IMR-90 (cell line): ENCODE measurements around the gene GRID1. TPM values are rescaled to one million over a fixed set of nuclear protein-coding genes. Genes with fewer than 3 reads are reported as not detected.

Experiments
- ATAC-seq: fragments of 200-7000 bp; cut with Tn5 transposase; 2 replicates; pipeline ENCODE4 v1.9.1; 2020; ENCODE audit warnings: low read depth, mild to moderate bottlenecking, moderate library complexity
- BruUV-seq: library from RNA; stranded (reverse); fragments of 400-500 nt; replicated peaks from 2 replicates; lab custom pipeline; 2021; lab: Mats Ljungman, UMichigan
- CTCF ChIA-PET: fragments of 300-600 bp; formaldehyde crosslinking; extraction: SDS; loops from one replicate; lab custom pipeline; 2021; ENCODE audit warnings: antibody characterized with exemption; lab: Yijun Ruan, JAX
- POLR2A ChIA-PET: fragments of 300-600 bp; sonication (Branson Sonifier 250); formaldehyde crosslinking; loops from one replicate; lab custom pipeline; 2022; ENCODE audit warnings: antibody characterized with exemption; ENCODE audit not compliant: unreplicated experiment; lab: Charles Lee
- DNase-seq: peaks from one replicate; pipeline ENCODE4 v3.0.0; 2013
- H2AFZ ChIP-seq: replicated peaks from 2 replicates; pipeline ENCODE3; 2013; ENCODE audit warnings: low read length, mild to moderate bottlenecking; ENCODE audit not compliant: poor library complexity
- H2AK5ac ChIP-seq: 2 replicates; pipeline ENCODE4 v1.6.1; 2013; ENCODE audit warnings: low read depth, low read length, inconsistent platforms
- H2AK9ac ChIP-seq: replicated peaks from 2 replicates; pipeline ENCODE3; 2013; ENCODE audit warnings: mild to moderate bottlenecking, low read depth, low read length, moderate library complexity; ENCODE audit not compliant: poor library complexity
- H2BK120ac ChIP-seq: 2 replicates; pipeline ENCODE4 v1.6.1; 2013; ENCODE audit warnings: low read depth, low read length, inconsistent platforms
- H2BK15ac ChIP-seq: 3 replicates; pipeline ENCODE4 v1.6.1; 2013; ENCODE audit warnings: low read depth, low read length, inconsistent platforms
- H2BK20ac ChIP-seq: 2 replicates; pipeline ENCODE4 v1.6.1; 2013; ENCODE audit warnings: low read depth, mild to moderate bottlenecking, inconsistent platforms, low read length, moderate library complexity
- H2BK5ac ChIP-seq: 2 replicates; pipeline ENCODE4 v1.6.1; 2013; ENCODE audit warnings: mild to moderate bottlenecking, low read depth, low read length, inconsistent platforms; ENCODE audit not compliant: poor library complexity, severe bottlenecking
- H3K14ac ChIP-seq: replicated peaks from 2 replicates; pipeline ENCODE4 v1.6.1; 2013; ENCODE audit warnings: low read depth, low read length, inconsistent platforms
- H3K18ac ChIP-seq: 2 replicates; pipeline ENCODE4 v1.6.1; 2013; ENCODE audit warnings: low read depth, low read length, control low read depth
- H3K23ac ChIP-seq: 2 replicates; pipeline ENCODE4 v1.6.1; 2013; ENCODE audit warnings: low read depth, low read length, inconsistent platforms
- H3K27ac ChIP-seq: 2 replicates; pipeline ENCODE4 v1.5.1; 2013; ENCODE audit warnings: mild to moderate bottlenecking, control low read depth, low read length; ENCODE audit not compliant: insufficient read depth
- H3K27me3 ChIP-seq: 2 replicates; pipeline ENCODE4 v1.6.1; 2013; ENCODE audit warnings: low read length; ENCODE audit not compliant: control insufficient read depth, insufficient read depth
- H3K36me3 ChIP-seq: 2 replicates; pipeline ENCODE4 v1.6.1; 2013; ENCODE audit warnings: low read length, mixed read lengths; ENCODE audit not compliant: control insufficient read depth, insufficient read depth
- H3K4ac ChIP-seq: 2 replicates; pipeline ENCODE4 v1.6.1; 2013; ENCODE audit warnings: low read depth, low read length, inconsistent platforms
- H3K4me1 ChIP-seq: 2 replicates; pipeline ENCODE4 v1.6.1; 2013; ENCODE audit warnings: low read length, mixed read lengths; ENCODE audit not compliant: control insufficient read depth, insufficient read depth
- H3K4me2 ChIP-seq: 2 replicates; pipeline ENCODE4 v1.6.1; 2013; ENCODE audit warnings: low read depth, mild to moderate bottlenecking, control low read depth, low read length, moderate library complexity
- H3K4me3 ChIP-seq: 2 replicates; pipeline ENCODE4 v1.5.1; 2013; ENCODE audit warnings: low read depth, mild to moderate bottlenecking, control low read depth, low read length, moderate library complexity; ENCODE audit not compliant: insufficient read depth
- H3K56ac ChIP-seq: 2 replicates; pipeline ENCODE4 v1.6.1; 2013; ENCODE audit warnings: low read length, inconsistent platforms; ENCODE audit not compliant: insufficient read depth; ENCODE audit errors: extremely low read depth
- H3K79me1 ChIP-seq, 2 experiments: 2 replicates each; pipeline ENCODE4 v1.6.1; 2013; ENCODE audit warnings: low read length in 2 of 2, inconsistent platforms in 1 of 2, low read depth in 1 of 2
- H3K9ac ChIP-seq: 2 replicates; pipeline ENCODE4 v1.6.1; 2013; ENCODE audit warnings: low read depth, low read length, control low read depth
- H3K9me1 ChIP-seq: 2 replicates; pipeline ENCODE4 v1.6.1; 2013; ENCODE audit warnings: low read length, inconsistent platforms; ENCODE audit not compliant: insufficient read depth
- H3K9me3 ChIP-seq: 2 replicates; pipeline ENCODE4 v1.6.1; 2013; ENCODE audit warnings: low read length; ENCODE audit not compliant: control insufficient read depth, insufficient read depth
- H4K20me1 ChIP-seq: 2 replicates; pipeline ENCODE4 v1.6.1; 2013; ENCODE audit warnings: low read length, inconsistent platforms; ENCODE audit not compliant: insufficient read depth
- H4K5ac ChIP-seq: 2 replicates; pipeline ENCODE4 v1.6.1; 2013; ENCODE audit warnings: mild to moderate bottlenecking, low read depth, low read length, control low read depth
- H4K8ac ChIP-seq, 2 experiments: 2 replicates each; pipeline ENCODE4 v1.6.1; 2013; ENCODE audit warnings: low read depth in 2 of 2, low read length in 2 of 2, control low read depth in 1 of 2, inconsistent platforms in 1 of 2
- H4K91ac ChIP-seq: 2 replicates; pipeline ENCODE4 v1.6.1; 2013; ENCODE audit warnings: low read depth, low read length, inconsistent platforms; ENCODE audit not compliant: insufficient read depth
- CEBPB ChIP-seq: IDR thresholded peaks from 2 replicates; pipeline ENCODE4 v1.6.1; 2012; ENCODE audit warnings: low read depth, low read length, improper control_type of control experiment
- CHD1 ChIP-seq: IDR thresholded peaks from 2 replicates; pipeline ENCODE4 v1.6.1; 2012; ENCODE audit warnings: low read depth, low read length, improper control_type of control experiment
- CTCF ChIP-seq: conservative IDR thresholded peaks from 2 replicates; pipeline ENCODE4 v1.5.1; 2012; ENCODE audit warnings: mild to moderate bottlenecking, low read depth, low read length, improper control_type of control experiment
- FOS ChIP-seq: fragments of 150-350 bp; IDR thresholded peaks from 2 replicates; pipeline ENCODE4 v1.6.1; 2016; ENCODE audit warnings: low read depth, low read length
- POLR2A ChIP-seq: IDR thresholded peaks from 2 replicates; pipeline ENCODE4 v1.6.1; 2012; ENCODE audit warnings: mild to moderate bottlenecking, low read depth, low read length
- SMC3 ChIP-seq: fragments of 150-350 bp; IDR thresholded peaks from 2 replicates; pipeline ENCODE4 v1.6.1; 2016; ENCODE audit warnings: low read depth, mild to moderate bottlenecking, antibody characterized with exemption, low read length, moderate library complexity
- WGBS, 2 experiments: methylation state at CpG; one replicate each; pipeline versions ENCODE4 v1.1.5 to v1.1.7; 2013; ENCODE audit warnings: missing lambda C conversion rate in 2 of 2; ENCODE audit not compliant: insufficient read length in 1 of 2; ENCODE audit errors: extremely low coverage in 2 of 2; 5-methylcytosine and 5-hydroxymethylcytosine counted together
- dilution Hi-C: fragments of 300-500 bp; cut with HindIII; formaldehyde crosslinking; loops from one replicate; pipeline ENCODE4 v1.14.3; 2018; ENCODE audit warnings: low sequenced_read_pairs; ENCODE audit not compliant: unreplicated experiment
- in situ Hi-C: fragments of 300-500 bp; cut with MboI; formaldehyde crosslinking; loops from 3 replicates; pipeline ENCODE4 v1.14.3; 2019; ENCODE audit warnings: low sequenced_read_pairs, inconsistent platforms, mixed read lengths
- intact Hi-C: fragments of 100-400 bp; cut with micrococcal nuclease; formaldehyde crosslinking; loops from 2 replicates; pipeline ENCODE4 v1.10.0; 2022
- polyA plus RNA-seq, 3 experiments: library from polyadenylated mRNA; depleted of rRNA; stranded (reverse); fragments of >200 nt; gene quantifications; 2 replicates each; pipeline ENCODE4 v1.2.3, GENCODE V29; 2012; ENCODE audit warnings: low replicate concordance in 1 of 3
- total RNA-seq: library from RNA; depleted of rRNA; stranded (reverse); fragments of >200 nt; gene quantifications from 2 replicates; pipeline ENCODE4 v1.2.3, GENCODE V29; 2012

Gene GRID1
- total and polyA plus RNA-seq, 2 of the 4 experiments (the other 2 are of a cell fraction), result not detected

GRCh38 chr10:85659331-85659730, 707.3 kb downstream of the GRID1 start:
- H2AK9ac ChIP-seq, result no peak overlapping the region
- H3K36me3 ChIP-seq, result no peaks in the 10 kb centered on the region
- H4K8ac ChIP-seq, result no peak overlapping the region
- no peaks in the 10 kb centered on the region for H4K20me1 ChIP-seq
- H3K4me3 ChIP-seq, result no peak overlapping the region
- DNase-seq, result no peak
- peaks cover 32% of the 10 kb centered on the region for H3K9me3 ChIP-seq
- H2BK20ac ChIP-seq, result no peak overlapping the region
- no peak overlapping the region for H2AK5ac ChIP-seq
- no peak overlapping the region for H2BK5ac ChIP-seq
- 43% methylated on average over 1 of the region's 1 CpG; no CpG with 5 or more reads in 1 of the 2 experiments for WGBS, 2 experiments
- no peak overlapping the region for H3K14ac ChIP-seq
- ATAC-seq, result no peak
- no peak overlapping the region for H2AFZ ChIP-seq
- H2BK15ac ChIP-seq, result no peak overlapping the region
- H3K79me1 ChIP-seq, result no peaks in the 10 kb centered on the region
- no peak overlapping the region for H4K91ac ChIP-seq
- H3K4me1 ChIP-seq, result no peaks in the 10 kb centered on the region
- intact Hi-C loops (no loop called here), dilution Hi-C loops (no loop called here), in situ Hi-C loops (no loop called here)
- H3K56ac ChIP-seq, result no peak overlapping the region
- no TSS peak for BruUV-seq
- H3K4ac ChIP-seq, result no peak overlapping the region
- H3K18ac ChIP-seq, result no peak overlapping the region
- no peak overlapping the region for H3K4me2 ChIP-seq
- no peak overlapping the region for H3K27ac ChIP-seq
- no peaks in the 10 kb centered on the region for H3K27me3 ChIP-seq
- H4K5ac ChIP-seq, result no peak overlapping the region
- CTCF ChIA-PET, result no interaction called here
- POLR2A ChIA-PET, result no interaction called here
- no peak for TF ChIP-seq POLR2A
- no peak for TF ChIP-seq CHD1
- TF ChIP-seq CEBPB, result no peak
- no peak for TF ChIP-seq SMC3
- TF ChIP-seq FOS, result no peak
- no peak for TF ChIP-seq CTCF
- no peak overlapping the region for H2BK120ac ChIP-seq
- H3K23ac ChIP-seq, result no peak overlapping the region
- no peaks in the 10 kb centered on the region for H3K9me1 ChIP-seq
- no peak overlapping the region for H3K9ac ChIP-seq
